Cerebellar nuclear complex (tissue), 1 donor: Measurements from ENCODE around the gene CHAC2.
"Not testable (repeated sequence)": the region's sequence is repeated elsewhere in the genome, so short reads cannot be mapped to it uniquely, and the experiment has no call there.

Experiments
- DNase-seq, 2 experiments: peaks; one replicate each; lab custom pipeline; 2025; lab: John Stamatoyannopoulos, UW

CHAC2 gene

DNA sequence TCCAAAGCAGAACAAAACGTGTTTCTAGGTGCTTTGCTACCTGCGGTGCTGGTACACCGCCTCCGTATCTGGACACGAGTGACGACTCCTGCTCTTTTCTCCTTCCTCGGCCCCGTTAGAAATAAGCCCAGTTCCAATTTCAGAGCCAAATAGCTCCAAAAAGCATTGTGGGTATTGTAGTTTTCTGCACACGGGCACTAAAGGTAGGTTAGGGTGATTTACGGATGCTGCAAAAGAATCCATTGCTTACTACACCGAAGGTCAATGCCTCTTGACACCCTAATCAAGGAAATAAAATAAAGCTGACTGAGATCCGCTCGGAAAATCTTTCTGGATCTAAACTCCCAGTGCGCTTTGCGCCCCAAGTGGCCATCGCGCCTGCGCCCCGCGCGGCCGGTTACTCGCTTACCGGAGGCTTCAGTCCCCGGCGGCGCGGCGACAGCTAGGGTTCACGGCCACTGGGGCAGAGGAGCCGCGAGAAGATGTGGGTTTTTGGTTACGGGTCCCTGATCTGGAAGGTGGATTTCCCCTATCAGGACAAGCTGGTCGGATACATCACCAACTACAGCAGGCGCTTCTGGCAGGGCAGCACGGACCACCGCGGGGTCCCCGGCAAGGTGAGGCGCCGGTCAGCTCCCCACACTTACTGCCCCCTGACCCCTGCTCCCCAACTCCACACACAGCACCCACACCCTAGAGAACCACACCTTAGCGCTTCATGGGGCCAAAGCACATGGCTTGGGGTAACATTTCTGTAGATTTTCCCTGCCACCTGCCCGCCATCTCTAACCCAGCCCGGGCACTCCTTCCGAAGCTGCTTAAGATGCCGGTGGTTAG lies at the start of gene CHAC2:
TSS of gene CHAC2 (plus strand) at position 400 of the 837 bp plus-strand sequence. CDS start at position 483, 83 bp downstream.
- DNase-seq: peak in 1 of 2 experiments; percentile 78

- DNase-seq: not testable (repeated sequence)
Measured at GRCh38 chr2:53720944-53721343, 46.7 kb upstream of the CHAC2 start.

- DNase-seq: no peak
Measured at GRCh38 chr2:53724536-53724935, 43.1 kb upstream of the CHAC2 start.

DNA sequence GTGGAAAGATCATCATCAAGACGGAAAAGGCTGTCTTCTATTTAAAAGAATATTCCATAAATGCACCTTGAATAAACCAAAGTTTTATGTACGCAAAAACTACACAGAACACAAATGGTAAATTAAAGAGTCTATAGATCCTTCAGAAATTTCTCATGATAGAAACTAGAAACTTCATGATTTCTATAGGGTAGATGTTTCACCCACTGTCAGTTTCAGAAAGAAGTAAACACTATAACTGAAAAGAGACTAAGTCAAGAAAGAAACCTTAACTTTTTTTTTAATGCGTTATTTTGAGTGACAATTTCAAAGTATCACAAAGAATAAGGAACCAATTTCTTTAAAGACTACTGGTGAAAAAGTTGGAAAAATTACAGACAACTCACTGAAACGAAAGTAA lies 41.9 kb upstream of the CHAC2 start:
- no peak for DNase-seq

GRCh38 chr2:53727921-53728320 lies 39.7 kb upstream of the CHAC2 start:
- DNase-seq: no peak

- DNase-seq: no peak
Measured at GRCh38 chr2:53729143-53729762, 38.4 kb upstream of the CHAC2 start.

- no peak for DNase-seq
Measured at GRCh38 chr2:53737091-53737490, 30.5 kb upstream of the CHAC2 start.

DNA sequence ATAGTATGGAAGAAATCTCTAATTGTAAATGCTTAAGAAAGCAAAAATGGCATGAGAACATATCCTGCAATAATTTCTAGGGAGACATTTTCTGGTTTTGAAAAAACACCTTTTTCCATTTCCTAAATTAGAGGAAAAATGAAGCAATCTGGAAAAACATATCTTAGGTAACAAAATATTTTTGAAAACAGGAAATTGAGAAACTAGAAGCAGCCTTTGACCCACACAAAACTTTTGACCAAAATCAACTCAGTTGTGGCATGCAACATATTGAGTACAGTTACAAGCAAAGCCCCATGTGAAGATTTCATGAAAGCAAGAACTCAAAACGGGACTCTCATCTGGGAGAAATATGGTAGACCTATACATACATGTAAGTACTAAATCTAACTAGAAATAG lies 28.6 kb upstream of the CHAC2 start:
- DNase-seq: no peak

- no peak for DNase-seq
Measured at GRCh38 chr2:53740170-53740569, 27.4 kb upstream of the CHAC2 start.

DNA sequence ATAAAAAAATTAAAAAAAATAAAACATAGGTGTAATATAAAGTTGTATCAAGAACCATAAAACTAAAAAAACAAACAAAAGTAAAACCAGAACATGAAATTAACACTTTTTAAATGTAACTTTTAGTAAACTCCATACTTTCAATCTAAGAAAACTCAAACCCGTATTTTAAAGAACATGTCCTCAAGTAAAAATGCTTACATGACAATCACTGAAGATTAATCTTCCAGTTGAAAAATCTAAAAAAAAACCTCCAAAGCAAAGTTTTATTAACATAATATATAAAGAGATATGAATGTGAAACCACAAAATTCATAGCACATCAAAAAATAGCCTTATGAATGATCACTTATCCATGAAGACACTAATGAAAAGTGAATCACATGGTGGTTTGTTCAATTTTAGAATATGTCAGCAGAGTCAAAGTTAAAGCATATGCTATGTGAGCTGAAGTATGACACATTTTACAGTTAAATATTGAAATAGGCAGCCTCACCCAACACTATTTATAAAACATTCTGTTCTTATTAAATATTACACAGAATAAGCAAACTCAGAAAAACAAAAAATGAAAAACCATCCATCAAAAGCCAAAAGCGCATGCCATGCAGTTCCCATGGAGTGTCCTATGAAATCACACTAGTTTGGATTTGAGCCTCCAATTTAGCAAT lies 23.1 kb upstream of the CHAC2 start:
- DNase-seq: no peak

DNA sequence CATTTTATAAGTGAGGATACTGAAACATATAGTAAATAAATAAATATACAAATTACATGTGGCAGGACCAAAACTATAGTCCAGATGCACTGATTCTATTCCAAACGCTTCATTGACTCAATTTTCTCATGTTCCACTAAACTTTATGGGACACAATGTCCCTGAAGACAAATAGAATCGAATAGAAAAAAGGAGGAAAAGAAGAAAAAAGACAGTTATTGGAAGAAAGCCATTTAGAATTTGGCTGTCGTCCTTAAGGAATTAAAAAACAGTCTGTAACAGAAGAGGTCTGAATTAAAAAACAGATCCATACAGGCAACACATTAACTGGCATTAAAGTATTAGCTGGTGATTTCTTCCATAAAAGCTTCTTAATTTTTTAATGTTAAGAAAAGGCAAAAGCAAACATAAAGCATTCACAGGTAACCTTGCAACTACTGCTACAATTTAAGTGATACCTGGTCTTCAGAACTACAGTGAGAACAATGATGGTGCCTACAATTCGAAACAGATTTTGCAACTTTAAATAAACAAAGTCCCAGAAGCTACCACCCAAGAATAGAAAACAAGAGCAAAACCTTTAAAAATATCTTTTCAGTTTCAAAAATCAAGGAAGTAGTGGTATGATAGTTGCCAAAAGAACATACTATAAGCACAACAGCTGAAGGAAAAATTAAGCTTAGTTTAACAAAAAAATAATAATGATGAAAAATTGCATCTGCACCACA lies 17.4 kb upstream of the CHAC2 start:
- DNase-seq: no peak

- no peak for DNase-seq
Measured at GRCh38 chr2:53751728-53752127, 15.9 kb upstream of the CHAC2 start.

- no peak for DNase-seq
Measured at GRCh38 chr2:53752385-53752784, 15.2 kb upstream of the CHAC2 start.

GRCh38 chr2:53753041-53753440 lies 14.6 kb upstream of the CHAC2 start:
- DNase-seq: no peak

GRCh38 chr2:53755121-53755520 lies 12.5 kb upstream of the CHAC2 start:
- DNase-seq: no peak

DNA sequence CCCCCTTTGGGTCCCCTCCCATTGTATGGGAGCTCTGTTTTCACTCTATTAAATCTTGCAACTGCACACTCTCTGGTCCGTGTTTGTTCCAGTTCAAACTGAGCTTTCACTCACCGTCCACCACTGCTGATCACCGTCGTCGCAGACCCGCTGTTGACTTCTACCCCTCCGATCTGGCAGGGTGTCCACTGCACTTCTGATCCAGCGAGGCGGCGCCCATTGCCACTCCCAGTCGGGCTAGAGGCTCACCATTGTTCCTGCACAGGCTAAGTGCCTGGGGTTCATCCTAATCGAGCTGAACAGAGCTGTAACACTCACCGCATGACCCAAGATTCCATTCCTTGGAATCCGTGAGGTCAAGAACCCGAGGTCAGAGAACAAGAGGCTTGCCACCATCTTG lies 11.0 kb upstream of the CHAC2 start:
- no peak for DNase-seq

DNA sequence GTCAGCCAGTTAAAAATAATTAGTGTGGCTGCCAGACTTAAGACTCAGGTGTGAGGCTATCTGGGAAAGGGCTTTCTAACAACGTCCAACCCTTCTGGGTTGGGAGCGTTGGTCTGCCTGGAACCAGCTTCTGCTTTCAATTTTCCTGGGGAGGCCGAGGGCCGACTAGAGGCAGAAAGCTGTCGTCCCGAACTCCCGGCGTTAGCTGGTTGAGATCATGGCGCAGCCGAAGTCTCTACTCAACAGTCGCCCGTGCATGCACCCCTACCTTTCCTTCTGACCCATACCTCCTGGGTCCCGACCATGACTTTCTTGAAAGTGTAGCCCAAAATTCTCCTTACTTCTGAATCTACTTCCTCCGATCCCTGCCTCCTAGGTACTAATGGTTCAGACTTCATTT lies 10.4 kb upstream of the CHAC2 start:
- not testable (repeated sequence) for DNase-seq

GRCh38 chr2:53765767-53766166 lies 1.8 kb upstream of the CHAC2 start:
- no peak for DNase-seq

GRCh38 chr2:53768242-53768542 lies 588 bp downstream of the CHAC2 start:
- no peak for DNase-seq

DNA sequence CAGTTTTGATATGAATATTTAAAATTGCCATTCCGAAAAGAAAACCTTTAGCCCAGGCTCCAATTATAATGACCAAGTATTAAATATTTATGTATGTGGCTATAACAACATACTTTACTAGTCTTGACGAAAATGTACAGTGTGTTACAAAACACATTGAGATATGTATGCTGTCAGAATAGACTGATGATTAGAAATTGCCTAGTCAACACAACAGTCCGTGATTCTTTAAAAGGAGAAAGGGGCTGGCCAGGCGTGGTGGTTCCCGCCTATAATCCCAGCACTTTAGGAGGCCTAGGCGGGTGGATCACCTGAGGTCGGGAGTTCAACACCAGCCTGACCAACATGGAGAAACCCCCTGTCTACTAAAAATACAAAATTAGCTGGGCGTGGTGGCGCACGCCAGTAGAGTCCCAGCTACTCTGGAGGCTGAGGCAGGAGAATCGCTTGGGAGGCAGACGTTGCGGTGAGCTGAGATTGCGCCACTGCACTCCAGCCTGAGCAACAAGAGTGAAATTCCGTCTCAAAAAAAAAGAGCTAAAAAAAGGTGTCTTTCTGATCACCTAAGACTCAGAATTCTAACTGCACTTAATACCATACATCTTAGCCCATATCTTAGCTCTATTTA lies 1.8 kb downstream of the CHAC2 start:
- DNase-seq: no peak

- DNase-seq: no peak
Measured at GRCh38 chr2:53770264-53770663, 2.7 kb downstream of the CHAC2 start.

- DNase-seq: no peak
Measured at GRCh38 chr2:53777134-53777533, 9.5 kb downstream of the CHAC2 start.
